NAMALWA (cell line): ENCODE results near the gene TPST2.

Experiments
- DNase-seq: peaks from one replicate; pipeline ENCODE4 v3.0.0-alpha.2; 2015; ENCODE audit warnings: low spot score

The TPST2 gene

DNA sequence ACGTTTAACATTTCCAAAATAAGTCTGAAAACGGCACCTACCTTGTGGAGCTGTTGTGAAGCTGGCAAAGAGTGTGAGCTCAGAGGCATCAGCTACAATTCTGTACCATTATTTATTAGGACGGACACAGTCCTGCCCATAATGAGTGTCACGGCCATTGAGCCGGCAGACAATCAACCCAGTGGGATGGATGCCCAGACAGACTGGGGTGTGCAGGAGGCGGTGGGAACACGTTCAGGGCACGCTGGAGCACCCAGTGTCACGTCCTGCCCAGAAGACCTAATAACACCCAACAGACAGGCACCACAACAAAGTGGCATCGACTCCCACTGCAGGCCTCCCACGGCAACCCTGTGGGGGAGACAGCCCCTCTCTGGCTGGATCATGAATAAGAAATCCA lies 34.5 kb downstream of the TPST2 start:
- DNase-seq = no peak

DNA sequence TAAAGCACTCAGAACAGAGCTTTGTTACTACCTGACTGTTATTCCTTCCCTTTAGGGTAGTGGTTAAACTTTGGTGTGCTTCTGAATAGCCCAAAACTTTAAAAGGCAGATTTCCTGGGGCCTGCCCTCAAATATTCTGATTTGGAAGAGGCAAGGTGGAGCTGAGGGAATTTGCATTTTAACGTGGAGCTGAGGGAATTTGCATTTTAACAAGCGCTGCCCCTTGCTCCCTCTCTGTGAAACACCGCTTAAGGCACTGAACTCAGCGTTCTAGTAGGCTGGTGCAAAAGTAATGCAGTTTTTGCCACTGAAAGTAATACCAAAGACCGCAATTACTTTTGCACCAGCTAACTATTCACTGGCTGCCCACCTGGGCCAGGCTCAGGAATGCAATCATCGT lies 35.0 kb downstream of the TPST2 start:
- DNase-seq = peak; percentile 69

- DNase-seq = no peak
Measured at GRCh38 chr22:26553056-26553752, 36.7 kb downstream of the TPST2 start.

GRCh38 chr22:26552466-26552865 lies 37.5 kb downstream of the TPST2 start:
- DNase-seq = no peak

DNA sequence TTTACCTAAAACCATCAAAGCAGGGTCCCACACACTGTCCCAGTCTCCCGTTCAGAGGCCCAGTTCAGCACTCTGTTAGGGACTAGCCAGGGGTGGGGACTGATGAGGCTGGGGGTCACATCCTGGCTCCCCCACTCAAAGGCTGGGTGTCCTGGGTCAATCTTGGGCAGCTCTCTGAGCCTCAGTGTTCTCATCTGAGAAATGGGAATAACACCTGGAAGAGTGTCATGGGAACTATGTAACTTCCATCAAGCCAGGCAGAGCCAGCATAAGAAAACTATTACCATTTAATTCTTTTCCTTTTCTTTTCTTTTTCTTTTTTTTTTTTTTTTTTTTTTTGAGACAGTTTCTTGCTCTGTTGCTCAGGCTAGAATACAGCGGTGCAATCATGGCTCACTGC lies 38.4 kb downstream of the TPST2 start:
- DNase-seq = no peak

DNA sequence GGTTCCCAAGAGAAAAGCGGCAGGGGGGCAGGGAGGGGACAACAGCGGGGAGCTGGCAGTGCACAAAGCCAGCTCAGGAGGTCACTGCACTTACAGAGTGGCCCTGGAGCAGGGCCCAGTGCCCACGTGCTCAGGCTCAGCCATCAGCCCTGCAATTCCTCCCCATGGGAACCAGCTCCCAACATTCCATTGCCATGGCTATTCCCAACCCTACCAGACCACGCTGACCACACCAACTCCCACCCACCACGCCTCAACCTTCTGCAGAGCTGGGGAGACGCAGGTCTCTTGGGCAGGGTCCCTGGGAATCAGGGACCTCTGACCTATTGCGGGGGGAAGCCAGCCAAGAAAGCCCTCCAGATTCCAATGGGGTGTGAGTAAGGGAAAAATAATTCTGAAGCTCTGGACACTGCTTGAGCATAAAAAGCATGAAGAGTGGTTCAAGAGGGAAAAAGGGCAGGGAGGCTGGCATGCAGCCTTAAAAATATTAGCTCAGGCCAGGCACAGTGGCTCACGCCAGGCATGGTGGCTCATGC lies 39.4 kb downstream of the TPST2 start:
- no peak for DNase-seq

DNA sequence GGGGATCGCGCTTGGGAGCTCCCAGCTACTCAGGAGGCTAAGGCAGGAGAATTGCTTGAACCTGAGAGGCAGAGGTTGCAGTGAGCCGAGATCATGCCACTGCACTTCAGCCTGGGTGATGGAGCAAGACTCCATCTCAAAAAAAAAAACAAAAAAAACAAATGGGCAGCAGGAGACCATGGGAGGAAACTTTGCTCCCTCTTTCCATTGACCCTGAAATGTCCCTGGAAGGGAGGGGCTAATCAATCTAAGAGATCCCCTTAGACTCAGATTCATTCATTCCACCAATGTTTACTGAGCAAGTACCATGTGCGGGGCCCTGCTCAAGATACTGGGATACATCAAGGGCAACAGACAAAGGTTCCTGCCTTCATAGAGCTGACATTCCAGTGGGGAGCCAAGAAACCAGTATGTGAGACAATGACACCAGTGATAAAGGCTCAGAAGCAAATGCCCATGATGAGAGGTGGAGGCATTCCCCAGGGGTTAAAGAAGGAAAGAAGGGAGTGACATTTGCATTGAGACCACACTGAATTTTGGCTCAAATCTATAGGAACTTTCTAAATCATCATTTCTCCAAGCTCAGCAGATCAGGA lies 39.9 kb downstream of the TPST2 start:
- no peak for DNase-seq

DNA sequence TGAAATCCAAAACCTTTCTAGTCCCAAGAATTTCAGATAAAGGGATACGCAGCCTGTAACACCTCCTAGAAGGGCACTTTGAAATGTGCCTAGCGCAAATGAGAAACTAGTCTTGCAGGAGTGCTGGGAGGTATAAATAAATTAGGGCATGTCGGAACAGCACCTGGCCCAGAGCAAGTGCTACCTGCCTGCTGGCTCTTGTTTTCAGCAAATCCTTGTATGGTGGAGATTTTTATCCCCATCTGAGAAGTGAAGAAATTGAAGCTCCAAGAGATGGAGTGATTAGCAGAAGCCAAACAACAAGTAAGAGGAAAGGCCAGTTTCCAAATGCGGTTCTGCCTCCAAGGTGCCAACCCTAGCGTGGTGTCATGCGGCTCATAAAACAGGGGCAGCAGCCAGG lies 40.9 kb downstream of the TPST2 start:
- no peak for DNase-seq

- no peak for DNase-seq
Measured at GRCh38 chr22:26548303-26548702, 41.6 kb downstream of the TPST2 start.

- DNase-seq = no peak
Measured at GRCh38 chr22:26547837-26548236, 42.1 kb downstream of the TPST2 start.

- no peak for DNase-seq
Measured at GRCh38 chr22:26547426-26547825, 42.5 kb downstream of the TPST2 start.

DNA sequence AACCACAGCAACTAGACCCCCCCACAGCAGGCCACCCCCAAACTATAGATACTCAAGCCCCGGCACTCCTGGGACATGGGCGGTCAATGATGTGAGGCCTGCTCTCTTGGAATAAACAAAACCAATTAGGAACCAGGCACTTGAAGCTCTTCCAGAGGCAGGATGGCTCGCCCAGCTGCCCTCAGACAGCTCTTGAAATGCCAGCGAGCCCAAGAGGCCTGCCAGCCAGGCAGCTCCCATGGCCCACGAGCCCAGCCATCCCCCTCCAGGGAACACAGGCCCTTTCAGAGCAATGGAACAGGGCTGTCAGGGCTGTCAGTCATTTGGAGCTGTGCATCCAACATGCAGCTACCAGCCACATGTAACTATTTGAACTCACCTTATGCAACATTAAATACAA lies 43.6 kb downstream of the TPST2 start:
- DNase-seq = no peak

- DNase-seq = no peak
Measured at GRCh38 chr22:26545827-26546226, 44.1 kb downstream of the TPST2 start.

DNA sequence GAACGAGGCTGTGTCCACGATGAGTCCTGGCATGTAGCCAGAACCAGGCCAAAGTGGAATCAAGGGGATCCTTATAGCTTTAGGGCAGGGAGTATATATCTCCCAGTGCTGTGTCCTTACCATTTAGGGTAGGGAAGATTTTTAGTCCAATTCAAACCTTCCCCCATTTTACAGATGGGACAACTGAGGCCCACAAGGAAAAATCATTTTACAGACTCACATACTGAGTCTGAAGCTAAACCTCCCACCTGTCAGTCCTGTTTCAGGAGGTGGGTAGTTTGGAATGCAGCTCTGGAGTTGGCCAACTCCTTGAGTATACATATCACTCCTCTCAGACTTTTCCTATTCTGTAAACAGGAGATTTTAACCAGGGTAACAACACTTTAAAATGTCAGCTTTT lies 44.5 kb downstream of the TPST2 start:
- DNase-seq = no peak

DNA sequence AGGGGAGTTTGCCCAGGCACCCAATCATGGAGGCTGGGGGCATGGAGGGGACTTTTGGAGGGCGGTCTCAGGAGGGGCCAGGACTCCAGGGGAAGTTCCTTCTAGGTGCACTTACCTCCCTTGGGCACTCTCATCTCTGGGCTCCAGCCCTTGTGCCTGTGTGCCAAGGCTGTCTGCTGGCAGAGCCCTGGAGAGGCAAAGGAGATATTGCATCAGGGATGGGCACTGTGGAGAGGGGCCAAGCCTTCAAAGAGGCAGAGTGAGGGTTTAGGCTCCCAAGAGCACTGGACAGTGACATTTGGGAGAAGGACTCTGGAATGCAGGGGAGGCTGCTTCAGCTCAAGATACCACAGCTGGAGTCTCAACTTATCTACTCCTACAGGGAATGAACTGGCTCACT lies 45.4 kb downstream of the TPST2 start:
- DNase-seq = no peak

DNA sequence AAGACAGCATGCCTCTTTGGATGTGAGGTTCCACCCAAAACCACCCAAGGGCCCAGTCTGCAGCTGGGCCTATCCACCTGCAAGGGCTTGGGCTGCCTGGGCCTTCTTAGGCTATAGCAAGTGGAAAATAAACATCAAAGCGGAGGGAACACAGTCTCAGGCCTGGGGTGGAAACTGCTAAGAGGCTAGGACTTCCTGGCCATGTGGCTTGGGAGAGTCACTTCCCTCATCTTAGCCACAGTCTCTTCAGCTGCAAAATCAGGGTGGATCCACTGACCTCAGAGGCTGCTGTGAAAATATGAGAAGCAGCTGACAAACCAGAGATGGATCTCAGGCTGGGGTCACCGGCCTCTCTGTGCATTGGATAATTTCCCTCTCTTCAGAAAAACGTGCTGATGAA lies 47.1 kb downstream of the TPST2 start:
- DNase-seq = peak; percentile 63

GRCh38 chr22:26541167-26541819 lies 48.6 kb downstream of the TPST2 start:
- DNase-seq = no peak

GRCh38 chr22:26540119-26540518 lies 49.8 kb downstream of the TPST2 start:
- DNase-seq = no peak

DNA sequence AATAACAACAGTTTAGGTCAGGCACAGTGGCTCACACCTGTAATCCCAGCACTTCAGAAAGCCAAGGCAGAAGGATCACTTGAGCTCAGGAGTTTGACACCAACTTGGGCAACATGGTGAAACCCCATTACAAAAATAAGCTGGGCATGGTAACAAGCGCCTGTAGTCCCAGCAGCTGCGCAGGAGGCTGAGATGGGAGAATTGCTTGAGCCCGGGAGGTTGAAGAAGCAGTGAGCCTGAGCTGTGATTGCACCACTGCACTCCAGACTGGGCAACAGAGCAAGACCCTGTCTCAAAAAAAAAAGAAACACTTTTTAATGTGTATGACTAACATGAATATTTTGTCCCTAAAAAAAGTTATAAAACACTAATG lies 53.2 kb downstream of the TPST2 start:
- DNase-seq = no peak

GRCh38 chr22:26536056-26536761 lies 53.7 kb downstream of the TPST2 start:
- peak; percentile 81 for DNase-seq

GRCh38 chr22:26535603-26535908 lies 54.4 kb downstream of the TPST2 start:
- peak; percentile 95 for DNase-seq

- DNase-seq = peak; percentile 92
Measured at GRCh38 chr22:26534874-26535602, 54.9 kb downstream of the TPST2 start.
